ENCODE data around the gene CACHD1.

GRCh38 chr1:64581135-64581842 lies 111.4 kb downstream of the CACHD1 start:
- TF ChIP-seq CTCF (IDR thresholded peaks at IDR 0.05; ENCODE audit: low read depth, low read length), result no peak
- no peak for TF ChIP-seq POLR2A (IDR thresholded peaks at IDR 0.05; ENCODE audit: extremely low read depth, insufficient read length)
- TF ChIP-seq, protein P1, sequence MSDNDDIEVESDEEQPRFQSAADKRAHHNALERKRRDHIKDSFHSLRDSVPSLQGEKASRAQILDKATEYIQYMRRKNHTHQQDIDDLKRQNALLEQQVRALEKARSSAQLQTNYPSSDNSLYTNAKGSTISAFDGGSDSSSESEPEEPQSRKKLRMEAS (IDR thresholded peaks at IDR 0.05; ENCODE audit: low read depth, low read length), result no peak
- TF ChIP-seq MYC (IDR thresholded peaks at IDR 0.05; ENCODE audit: low read depth, low read length), result no peak

All from NB4 (cell line).